ENCODE measurements around the gene LYSMD3. TPM values are rescaled to one million over a fixed set of nuclear protein-coding genes. Genes with fewer than 3 reads are reported as not detected.

Gene LYSMD3
- total and polyA plus RNA-seq, 9 of the 15 experiments (the other 6 are each of a cell fraction or from before 2014, with no cell fraction given), result 9.5 to 42.3 (median 20.7) TPM

DNA sequence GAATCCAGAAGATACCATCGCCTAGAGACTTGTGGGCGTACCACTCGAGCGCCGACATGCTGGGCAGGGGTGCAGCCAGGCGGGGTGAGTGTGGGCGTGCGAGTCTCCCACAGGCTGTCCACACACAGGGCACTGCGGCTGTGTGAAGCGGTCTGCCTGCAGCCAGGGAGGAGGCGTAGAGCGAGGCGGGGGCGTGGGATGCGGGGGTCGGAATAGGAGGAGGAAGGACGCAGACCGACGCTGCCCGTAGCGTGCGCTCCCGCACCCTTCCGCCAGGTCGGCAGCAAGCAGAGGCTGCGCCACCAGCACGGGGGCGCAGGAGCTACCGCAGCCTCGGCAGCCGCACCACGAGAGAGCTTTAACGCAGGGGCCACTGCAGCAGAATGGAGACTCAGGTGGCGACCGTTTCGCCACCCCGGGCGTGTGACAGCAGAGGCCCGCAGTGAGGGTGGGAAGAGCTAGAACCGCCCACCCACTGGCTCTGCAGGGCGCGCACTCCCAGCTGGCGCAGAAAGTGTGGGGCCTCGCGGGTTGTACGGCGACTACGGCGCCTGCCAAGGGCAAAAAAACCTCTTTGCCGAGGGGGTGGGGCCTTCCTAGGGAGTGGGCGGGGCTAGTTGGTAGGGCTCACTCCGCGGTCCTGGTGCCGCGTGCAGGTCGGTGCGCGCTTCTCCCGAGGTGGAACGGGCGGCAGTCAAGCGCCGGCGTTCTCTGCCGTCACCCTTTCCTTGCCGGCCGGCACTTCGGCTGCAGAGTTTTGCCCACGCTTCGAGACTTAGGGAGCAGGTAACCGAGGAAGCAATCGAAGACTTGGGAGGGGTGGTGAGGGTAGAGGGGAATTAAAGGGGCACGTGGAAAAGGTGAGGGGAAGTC lies 54.9 kb downstream of the LYSMD3 start, which contains the start of the genes MBLAC2 and POLR3G (continued):
- no peak for TF ChIP-seq CREBBP (IDR thresholded peaks at IDR 0.05; ENCODE audit: low read depth, low read length)
- TF ChIP-seq, protein P1, sequence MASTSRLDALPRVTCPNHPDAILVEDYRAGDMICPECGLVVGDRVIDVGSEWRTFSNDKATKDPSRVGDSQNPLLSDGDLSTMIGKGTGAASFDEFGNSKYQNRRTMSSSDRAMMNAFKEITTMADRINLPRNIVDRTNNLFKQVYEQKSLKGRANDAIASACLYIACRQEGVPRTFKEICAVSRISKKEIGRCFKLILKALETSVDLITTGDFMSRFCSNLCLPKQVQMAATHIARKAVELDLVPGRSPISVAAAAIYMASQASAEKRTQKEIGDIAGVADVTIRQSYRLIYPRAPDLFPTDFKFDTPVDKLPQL (IDR thresholded peaks at IDR 0.05; ENCODE audit: extremely low read depth, insufficient read length), result no peak
- peak; percentile 37 for TF ChIP-seq FIP1L1 (IDR thresholded peaks at IDR 0.05; ENCODE audit: low read depth, low read length, poor library complexity, severe bottlenecking)
- TF ChIP-seq, protein P2, sequence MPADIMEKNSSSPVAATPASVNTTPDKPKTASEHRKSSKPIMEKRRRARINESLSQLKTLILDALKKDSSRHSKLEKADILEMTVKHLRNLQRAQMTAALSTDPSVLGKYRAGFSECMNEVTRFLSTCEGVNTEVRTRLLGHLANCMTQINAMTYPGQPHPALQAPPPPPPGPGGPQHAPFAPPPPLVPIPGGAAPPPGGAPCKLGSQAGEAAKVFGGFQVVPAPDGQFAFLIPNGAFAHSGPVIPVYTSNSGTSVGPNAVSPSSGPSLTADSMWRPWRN (IDR thresholded peaks at IDR 0.05; ENCODE audit: low read depth), result no peak
- TF ChIP-seq PURB (CRISPR knock-in tag; IDR thresholded peaks at IDR 0.05; ENCODE audit: low read depth), result no peak
- TF ChIP-seq MEIS2 (IDR thresholded peaks at IDR 0.05; ENCODE audit: partially characterized antibody), result no peak
- TF ChIP-seq, protein P3, sequence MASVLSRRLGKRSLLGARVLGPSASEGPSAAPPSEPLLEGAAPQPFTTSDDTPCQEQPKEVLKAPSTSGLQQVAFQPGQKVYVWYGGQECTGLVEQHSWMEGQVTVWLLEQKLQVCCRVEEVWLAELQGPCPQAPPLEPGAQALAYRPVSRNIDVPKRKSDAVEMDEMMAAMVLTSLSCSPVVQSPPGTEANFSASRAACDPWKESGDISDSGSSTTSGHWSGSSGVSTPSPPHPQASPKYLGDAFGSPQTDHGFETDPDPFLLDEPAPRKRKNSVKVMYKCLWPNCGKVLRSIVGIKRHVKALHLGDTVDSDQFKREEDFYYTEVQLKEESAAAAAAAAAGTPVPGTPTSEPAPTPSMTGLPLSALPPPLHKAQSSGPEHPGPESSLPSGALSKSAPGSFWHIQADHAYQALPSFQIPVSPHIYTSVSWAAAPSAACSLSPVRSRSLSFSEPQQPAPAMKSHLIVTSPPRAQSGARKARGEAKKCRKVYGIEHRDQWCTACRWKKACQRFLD (CRISPR knock-in tag; IDR thresholded peaks at IDR 0.05), result peak; percentile 71; the same call in 1 of the 2 replicates
- TF ChIP-seq FOXK1 (CRISPR knock-in tag; IDR thresholded peaks at IDR 0.05; ENCODE audit: borderline replicate concordance), result 0 out of 2 replicates have a peak, but pooled peaks have one; percentile 35
- TF ChIP-seq XRCC5 (IDR thresholded peaks at IDR 0.05; ENCODE audit: low read depth, low read length), result peak; percentile 52; the same call in 1 of the 2 replicates
- no peak for TF ChIP-seq BMI1 (IDR thresholded peaks at IDR 0.05; ENCODE audit: low read length)
- TF ChIP-seq, protein P4, sequence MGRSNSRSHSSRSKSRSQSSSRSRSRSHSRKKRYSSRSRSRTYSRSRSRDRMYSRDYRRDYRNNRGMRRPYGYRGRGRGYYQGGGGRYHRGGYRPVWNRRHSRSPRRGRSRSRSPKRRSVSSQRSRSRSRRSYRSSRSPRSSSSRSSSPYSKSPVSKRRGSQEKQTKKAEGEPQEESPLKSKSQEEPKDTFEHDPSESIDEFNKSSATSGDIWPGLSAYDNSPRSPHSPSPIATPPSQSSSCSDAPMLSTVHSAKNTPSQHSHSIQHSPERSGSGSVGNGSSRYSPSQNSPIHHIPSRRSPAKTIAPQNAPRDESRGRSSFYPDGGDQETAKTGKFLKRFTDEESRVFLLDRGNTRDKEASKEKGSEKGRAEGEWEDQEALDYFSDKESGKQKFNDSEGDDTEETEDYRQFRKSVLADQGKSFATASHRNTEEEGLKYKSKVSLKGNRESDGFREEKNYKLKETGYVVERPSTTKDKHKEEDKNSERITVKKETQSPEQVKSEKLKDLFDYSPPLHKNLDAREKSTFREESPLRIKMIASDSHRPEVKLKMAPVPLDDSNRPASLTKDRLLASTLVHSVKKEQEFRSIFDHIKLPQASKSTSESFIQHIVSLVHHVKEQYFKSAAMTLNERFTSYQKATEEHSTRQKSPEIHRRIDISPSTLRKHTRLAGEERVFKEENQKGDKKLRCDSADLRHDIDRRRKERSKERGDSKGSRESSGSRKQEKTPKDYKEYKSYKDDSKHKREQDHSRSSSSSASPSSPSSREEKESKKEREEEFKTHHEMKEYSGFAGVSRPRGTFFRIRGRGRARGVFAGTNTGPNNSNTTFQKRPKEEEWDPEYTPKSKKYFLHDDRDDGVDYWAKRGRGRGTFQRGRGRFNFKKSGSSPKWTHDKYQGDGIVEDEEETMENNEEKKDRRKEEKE (IDR thresholded peaks at IDR 0.05; ENCODE audit: borderline replicate concordance in 1 of 2, control insufficient read depth in 1 of 2, low read depth in 2 of 2, low read length in 1 of 2), result no peak
- no peak; the same call in 1 of the 2 replicates for TF ChIP-seq KLF13 (tag; IDR thresholded peaks at IDR 0.05; ENCODE audit: borderline replicate concordance, low read depth)
- TF ChIP-seq SPI1 (IDR thresholded peaks at IDR 0.05; ENCODE audit: borderline replicate concordance, low read depth, low read length), result no peak
- TF ChIP-seq ZNF354B (CRISPR knock-in tag; IDR thresholded peaks at IDR 0.05), result no peak
- TF ChIP-seq KDM5B (IDR thresholded peaks at IDR 0.05; ENCODE audit: insufficient replicate concordance, low read depth, low read length), result peak; percentile 73
- TF ChIP-seq ZBTB1 (CRISPR knock-in tag; IDR thresholded peaks at IDR 0.05; ENCODE audit: borderline replicate concordance, low read depth), result peak; percentile 38; the same call in 1 of the 2 replicates
- TF ChIP-seq ZKSCAN8 (CRISPR knock-in tag; IDR thresholded peaks at IDR 0.05), result no peak
- TF ChIP-seq, protein P5, sequence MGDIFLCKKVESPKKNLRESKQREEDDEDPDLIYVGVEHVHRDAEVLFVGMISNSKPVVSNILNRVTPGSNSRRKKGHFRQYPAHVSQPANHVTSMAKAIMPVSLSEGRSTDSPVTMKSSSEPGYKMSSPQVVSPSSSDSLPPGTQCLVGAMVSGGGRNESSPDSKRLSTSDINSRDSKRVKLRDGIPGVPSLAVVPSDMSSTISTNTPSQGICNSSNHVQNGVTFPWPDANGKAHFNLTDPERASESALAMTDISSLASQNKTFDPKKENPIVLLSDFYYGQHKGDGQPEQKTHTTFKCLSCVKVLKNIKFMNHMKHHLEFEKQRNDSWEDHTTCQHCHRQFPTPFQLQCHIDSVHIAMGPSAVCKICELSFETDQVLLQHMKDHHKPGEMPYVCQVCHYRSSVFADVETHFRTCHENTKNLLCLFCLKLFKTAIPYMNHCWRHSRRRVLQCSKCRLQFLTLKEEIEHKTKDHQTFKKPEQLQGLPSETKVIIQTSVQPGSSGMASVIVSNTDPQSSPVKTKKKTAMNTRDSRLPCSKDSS (IDR thresholded peaks at IDR 0.05; ENCODE audit: low read depth, partially characterized antibody), result no peak

All from K562 (cell line).